HG02759 (cell line): ENCODE results near the gene PPP1R13L.
"Not testable (repeated sequence)": the region's sequence is repeated elsewhere in the genome, so short reads cannot be mapped to it uniquely, and the experiment has no call there.

Source experiments
- ATAC-seq: cut with Tn5 transposase; IDR thresholded peaks from one replicate; pipeline ENCODE4 v1.9.1; 2021; ENCODE audit warnings: mild to moderate bottlenecking, moderate library complexity; ENCODE audit not compliant: unreplicated experiment

Gene PPP1R13L

GRCh38 chr19:45349126-45349415 is 55.8 kb downstream of the PPP1R13L start:
- no peak for ATAC-seq

GRCh38 chr19:45348367-45349125 is 56.3 kb downstream of the PPP1R13L start:
- ATAC-seq, result no peak

GRCh38 chr19:45347570-45348366 is 57.1 kb downstream of the PPP1R13L start:
- ATAC-seq, result no peak

GRCh38 chr19:45346449-45346848 is 58.4 kb downstream of the PPP1R13L start:
- no peak for ATAC-seq

- ATAC-seq, result no peak
These were observed 59.4 kb downstream of the PPP1R13L start for GRCh38 chr19:45345506-45345860.

- no peak for ATAC-seq
These were observed 60.0 kb downstream of the PPP1R13L start for GRCh38 chr19:45344621-45345505.

- no peak for ATAC-seq
These were observed 62.0 kb downstream of the PPP1R13L start for GRCh38 chr19:45342911-45343310.

- no peak for ATAC-seq
These were observed 63.9 kb downstream of the PPP1R13L start for GRCh38 chr19:45340899-45341453.

- no peak for ATAC-seq
These were observed 64.5 kb downstream of the PPP1R13L start, which contains the start of gene KLC3 for GRCh38 chr19:45340232-45340898. KLC3 (plus strand) TSS chr19:45340750; CDS start chr19:45345542, 4,792 bp downstream.

- ATAC-seq, result no peak
These were observed 65.2 kb downstream of the PPP1R13L start for GRCh38 chr19:45339629-45340028.

GRCh38 chr19:45336696-45337251 is 68.1 kb downstream of the PPP1R13L start:
- no peak for ATAC-seq

- not testable (repeated sequence) for ATAC-seq
These were observed 70.0 kb downstream of the PPP1R13L start for GRCh38 chr19:45334881-45335280.

- ATAC-seq, result no peak
These were observed 71.1 kb downstream of the PPP1R13L start for GRCh38 chr19:45333609-45334303.

GRCh38 chr19:45331411-45331810 is 73.5 kb downstream of the PPP1R13L start:
- ATAC-seq, result no peak
